ENCODE results near the gene NEK7.
"Not testable (repeated sequence)": the region's sequence is repeated elsewhere in the genome, so short reads cannot be mapped to it uniquely, and the experiment has no call there.

Gene NEK7

GRCh38 chr1:198212126-198212525 is 55.3 kb downstream of the NEK7 start:
- DNase-seq, result no peak

- no peak for DNase-seq
These were observed 55.9 kb downstream of the NEK7 start for GRCh38 chr1:198212675-198213074.

- DNase-seq, result no peak
These were observed 58.1 kb downstream of the NEK7 start for GRCh38 chr1:198214924-198215323.

- no peak for DNase-seq
These were observed 63.6 kb downstream of the NEK7 start for GRCh38 chr1:198220428-198220827.

DNA sequence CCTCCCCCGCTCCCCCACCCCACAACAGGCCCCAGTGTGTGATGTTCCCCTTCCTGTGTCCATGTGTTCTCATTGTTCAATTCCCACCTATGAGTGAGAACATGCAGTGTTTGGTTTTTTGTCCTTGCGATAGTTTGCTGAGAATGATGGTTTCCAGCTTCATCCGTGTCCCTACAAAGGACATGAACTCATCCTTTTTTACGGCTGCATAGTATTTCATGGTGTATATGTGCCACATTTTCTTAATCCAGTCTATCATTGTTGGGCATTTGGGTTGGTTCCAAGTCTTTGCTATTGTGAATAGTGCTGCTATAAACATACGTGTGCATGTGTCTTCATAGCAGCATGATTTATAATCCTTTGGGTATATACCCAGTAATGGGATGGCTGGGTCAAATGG is 70.2 kb downstream of the NEK7 start:
- DNase-seq, result not testable (repeated sequence)

DNA sequence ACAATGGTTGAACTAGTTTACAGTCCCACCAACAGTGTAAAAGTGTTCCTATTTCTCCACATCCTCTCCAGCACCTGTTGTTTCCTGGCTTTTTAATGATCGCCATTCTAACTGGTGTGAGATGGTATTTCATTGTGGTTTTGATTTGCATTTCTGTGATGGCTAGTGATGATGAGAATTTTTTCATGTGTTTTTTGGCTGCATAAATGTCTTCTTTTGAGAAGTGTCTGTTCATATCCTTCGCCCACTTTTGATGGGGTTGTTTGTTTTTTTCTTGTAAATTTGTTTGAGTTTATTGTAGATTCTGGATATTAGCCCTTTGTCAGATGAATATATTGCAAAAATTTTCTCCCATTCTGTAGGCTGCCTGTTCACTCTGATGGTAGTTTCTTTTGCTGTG is 70.7 kb downstream of the NEK7 start:
- DNase-seq, result not testable (repeated sequence)

GRCh38 chr1:198228925-198229324 is 72.1 kb downstream of the NEK7 start:
- no peak for DNase-seq

- no peak for DNase-seq
These were observed 75.0 kb downstream of the NEK7 start for GRCh38 chr1:198231779-198232178.

DNA sequence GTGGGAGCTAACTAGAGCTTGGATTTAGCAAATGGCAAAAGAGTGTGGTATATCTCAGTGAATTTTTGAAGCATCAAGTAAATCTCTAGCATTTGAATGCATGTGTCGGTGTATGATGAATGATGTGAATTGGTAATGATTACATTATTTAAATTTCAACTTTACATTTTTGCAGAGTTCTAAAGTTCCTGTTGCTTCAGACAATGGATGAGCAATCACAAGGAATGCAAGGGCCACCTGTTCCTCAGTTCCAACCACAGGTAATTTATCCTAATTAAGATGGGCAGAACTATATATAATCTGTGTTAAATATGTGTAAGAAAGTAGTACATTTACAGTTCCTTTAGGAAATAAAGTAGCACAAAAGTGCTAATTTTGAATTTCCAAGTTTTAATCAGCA is 75.6 kb downstream of the NEK7 start:
- DNase-seq, result no peak

- no peak for DNase-seq
These were observed 76.3 kb downstream of the NEK7 start for GRCh38 chr1:198232940-198233675.

DNA sequence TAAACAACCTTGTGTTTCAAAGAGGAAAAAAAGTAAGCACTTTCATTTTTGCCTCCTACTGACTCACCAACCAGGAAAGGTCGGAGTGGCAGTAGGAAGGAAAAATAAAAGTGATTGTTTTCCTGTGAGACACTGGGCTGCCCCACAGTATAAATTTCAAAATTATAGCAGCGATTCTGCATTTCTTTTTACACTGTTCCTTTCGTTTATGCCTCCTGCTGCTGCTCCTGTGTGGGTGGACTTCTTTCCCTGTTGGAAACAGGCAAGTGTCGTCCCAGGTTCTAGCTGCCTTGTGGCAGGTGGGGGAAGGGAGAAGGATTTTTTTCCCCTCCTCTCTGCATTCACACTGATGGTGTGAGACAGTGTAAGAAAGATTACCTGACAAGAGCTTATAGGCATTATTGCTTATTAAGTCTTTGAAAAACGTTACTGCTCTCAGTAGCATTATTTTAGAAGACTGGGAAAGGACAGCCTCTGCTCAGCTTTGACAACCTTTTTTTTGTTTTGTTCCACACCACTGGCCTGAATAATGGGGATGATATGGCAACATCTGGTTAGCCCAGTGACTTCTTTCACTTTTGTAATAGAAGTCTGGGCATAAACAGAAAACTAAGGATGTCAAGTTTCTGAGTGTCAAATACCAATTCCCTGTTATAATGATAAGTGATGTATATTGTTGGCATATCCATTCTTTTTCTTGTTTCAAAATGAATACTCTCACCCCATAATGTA is 77.9 kb downstream of the NEK7 start:
- no peak for DNase-seq

DNA sequence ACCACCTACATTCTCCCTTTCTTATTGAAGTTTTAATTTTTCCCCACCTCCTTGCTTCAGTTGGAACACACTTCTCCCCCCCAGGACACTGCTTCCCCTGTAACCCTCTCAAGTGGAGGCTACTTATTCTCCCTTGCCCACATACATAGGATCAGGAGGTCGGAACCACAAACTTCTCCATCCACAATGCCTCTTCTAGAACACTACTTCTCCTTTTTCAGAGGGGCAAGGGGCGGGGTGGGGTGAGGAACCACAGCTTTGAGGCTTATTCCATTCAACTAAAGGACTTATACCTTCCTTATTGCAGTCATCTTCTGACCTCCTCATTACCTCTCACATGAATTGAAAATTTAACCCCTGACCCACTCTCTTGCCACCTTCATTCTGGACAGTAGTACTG is 81.3 kb downstream of the NEK7 start:
- DNase-seq, result no peak

DNA sequence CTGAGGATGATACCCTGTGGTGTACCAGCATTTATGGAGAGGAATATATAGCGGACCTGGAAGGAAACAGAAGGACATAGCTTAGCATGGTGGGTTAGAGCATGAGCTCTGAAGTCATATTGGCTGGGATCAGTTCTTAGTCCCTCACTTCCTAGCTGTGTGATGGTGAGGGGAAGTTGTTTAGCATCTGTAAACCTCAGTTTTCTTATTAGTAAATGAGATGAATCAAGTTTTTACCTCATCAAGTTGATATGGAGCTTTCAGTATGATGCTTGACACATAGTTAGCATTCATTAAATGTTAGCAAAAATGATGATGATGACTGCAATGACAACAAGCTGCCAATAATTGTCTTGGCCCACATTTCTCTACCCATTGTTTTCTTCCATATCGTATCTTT is 84.8 kb downstream of the NEK7 start:
- no peak for DNase-seq

DNA sequence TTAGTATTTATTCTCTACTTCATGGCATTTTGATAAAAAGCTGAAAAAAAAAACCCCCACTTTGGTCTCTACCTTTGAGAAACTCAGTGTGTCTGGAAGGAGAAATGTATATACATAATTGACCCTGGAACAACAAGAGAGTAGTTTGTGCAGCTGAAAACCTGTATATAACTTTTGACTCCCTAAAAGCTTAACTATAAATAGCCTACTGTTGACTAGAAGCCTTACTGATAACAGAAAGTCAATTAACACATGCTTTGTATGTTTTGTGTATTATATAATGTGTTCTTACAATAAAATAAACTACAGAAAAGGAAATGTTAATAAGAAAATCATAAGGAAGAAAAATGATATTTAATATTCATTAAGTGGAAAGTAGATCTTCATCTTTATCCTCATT is 88.0 kb downstream of the NEK7 start:
- DNase-seq, result no peak

GRCh38 chr1:198245379-198245778 is 88.6 kb downstream of the NEK7 start:
- DNase-seq, result no peak

DNA sequence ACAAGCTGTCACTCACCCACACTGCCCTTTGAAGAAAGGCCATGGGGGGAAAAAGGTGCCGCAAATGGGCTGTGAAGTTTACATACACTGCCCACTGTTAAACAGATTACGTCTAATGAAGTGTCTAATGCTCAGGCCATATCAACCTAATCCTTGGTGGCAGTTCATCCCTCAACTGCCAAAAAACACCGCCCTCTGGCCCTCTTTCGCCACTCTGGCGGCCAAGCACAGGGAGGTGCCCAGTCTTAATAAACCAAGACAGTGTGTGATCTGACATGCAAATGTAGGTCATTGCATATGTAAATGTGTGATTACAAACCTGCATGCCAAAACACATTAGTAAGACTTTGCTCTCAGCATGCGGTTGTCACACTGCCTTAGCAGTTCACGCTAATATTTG is 89.5 kb downstream of the NEK7 start:
- no peak for DNase-seq

GRCh38 chr1:198253259-198253658 is 96.5 kb downstream of the NEK7 start:
- no peak for DNase-seq

DNA sequence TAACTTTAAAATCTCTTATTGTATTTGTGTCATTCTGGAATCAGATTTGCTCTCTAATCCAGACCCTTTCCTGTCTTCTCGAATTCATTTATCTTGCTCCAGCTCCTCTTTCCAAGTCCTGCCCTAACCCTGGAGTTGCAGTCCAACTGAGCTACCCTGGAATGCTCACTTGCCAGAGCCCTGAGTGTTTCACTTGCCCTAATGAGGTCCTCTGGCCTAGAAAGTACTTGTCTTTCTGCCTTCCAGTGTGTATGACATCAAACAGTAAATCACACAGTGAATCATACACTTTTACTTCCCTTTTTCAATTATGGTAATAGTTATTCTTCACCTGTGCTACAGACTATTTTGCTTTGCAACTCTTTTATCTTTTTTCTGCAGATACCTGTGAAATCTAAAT is 96.9 kb downstream of the NEK7 start:
- no peak for DNase-seq

DNA sequence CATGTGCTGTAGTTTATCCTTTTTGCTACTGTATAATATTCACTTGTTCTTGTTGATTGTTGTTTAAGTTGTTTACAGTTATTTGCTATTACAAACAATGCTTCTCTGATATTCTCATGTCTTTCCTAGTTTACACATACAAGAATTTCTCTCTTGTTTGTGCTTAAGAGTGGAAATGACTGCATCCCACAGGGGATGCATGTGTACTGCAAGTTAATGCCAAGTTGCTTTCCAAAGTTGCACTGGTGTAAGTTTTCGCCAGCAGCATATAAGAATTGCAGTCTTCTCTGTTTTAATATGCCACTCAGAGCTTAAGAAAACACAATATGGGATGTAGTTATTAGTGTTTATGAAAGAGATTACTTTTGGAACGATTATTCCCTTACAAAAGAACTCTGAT is 97.7 kb downstream of the NEK7 start:
- no peak for DNase-seq

DNA sequence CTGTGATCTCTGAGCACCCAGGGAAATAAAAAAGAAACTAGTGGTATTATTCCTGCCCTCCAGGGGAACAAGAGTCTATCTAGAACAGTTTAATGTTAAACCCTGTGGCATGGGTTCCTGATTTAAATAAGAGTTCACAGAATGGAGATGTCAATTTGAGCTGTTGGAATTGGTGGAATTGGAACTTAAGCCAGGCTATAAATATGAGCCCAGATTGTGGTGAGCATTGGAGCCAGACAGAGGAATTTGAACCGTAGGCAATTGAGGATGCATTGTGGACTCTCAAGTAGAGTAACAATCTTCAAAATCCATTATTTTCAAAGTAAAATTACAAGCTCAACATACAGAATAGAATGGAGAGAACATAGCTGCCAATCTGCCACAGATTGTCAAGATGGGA is 98.2 kb downstream of the NEK7 start:
- DNase-seq, result no peak

- no peak for DNase-seq
These were observed 99.0 kb downstream of the NEK7 start for GRCh38 chr1:198255784-198256183.

GRCh38 chr1:198258491-198258890 is 101.7 kb downstream of the NEK7 start:
- DNase-seq, result no peak

DNA sequence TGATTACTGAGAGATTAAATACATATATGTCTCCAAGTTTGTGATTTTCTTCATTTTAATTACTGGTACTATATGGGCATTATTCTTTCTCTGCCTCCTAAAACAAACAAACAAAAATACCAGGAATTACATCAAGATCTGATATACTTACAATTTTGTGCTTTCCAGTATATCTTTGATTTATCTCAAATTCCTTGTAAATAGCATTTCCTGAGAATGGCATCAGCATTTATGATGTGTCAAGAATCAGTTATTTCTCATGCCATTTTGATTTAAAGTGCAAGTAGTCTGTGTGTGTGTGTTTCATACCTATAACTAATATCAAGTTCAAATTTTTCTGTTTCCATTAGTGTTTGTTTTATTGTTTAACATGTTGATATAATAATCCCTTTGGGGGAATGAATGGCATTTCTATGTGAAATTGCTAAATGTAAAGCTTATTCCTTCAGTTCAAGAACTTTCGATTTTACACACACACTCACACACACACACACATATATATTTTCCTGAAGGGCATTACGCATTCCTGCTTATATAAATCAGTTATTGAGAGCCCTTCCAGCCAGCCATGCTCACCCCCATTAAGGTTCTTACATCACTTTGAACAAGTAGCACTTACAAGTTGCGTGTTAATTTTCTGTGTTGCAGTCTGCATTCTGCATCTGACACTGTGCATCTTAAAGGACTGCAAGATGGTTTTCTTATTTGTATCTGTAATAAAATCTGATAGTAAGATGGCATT is 102.7 kb downstream of the NEK7 start:
- DNase-seq, result no peak

- DNase-seq, result no peak
These were observed 105.1 kb downstream of the NEK7 start for GRCh38 chr1:198261886-198262285.

Measured in effector CD8-positive, alpha-beta T cell (primary cell).